Measurements from ENCODE around the gene SERAC1.
"Not testable (repeated sequence)": the region's sequence is repeated elsewhere in the genome, so short reads cannot be mapped to it uniquely, and the experiment has no call there.

SERAC1 gene

DNA sequence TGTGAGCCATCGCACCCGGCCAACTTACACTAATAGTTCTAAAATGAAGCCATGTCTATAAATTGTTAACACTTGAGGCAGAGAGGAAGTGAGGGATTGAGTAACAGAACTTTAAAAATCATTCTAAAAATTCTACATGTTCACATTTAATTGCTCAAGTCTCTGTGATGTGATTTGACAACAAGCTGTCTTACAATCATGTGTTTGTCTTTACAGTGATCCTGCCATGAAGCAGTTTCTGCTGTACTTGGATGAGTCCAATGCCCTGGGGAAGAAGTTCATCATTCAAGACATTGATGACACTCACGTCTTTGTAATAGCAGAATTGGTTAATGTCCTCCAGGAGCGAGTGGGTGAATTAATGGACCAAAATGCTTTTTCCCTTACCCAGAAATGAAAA, 23.7 kb upstream of the SERAC1 start:
- Histone ChIP-seq H3K27me3 (ENCODE audit: control insufficient read depth, insufficient read depth, low read length) (no peaks in the 10 kb centered on the region), H3K36me3 (ENCODE audit: control insufficient read depth, low read depth, low read length) (peaks cover 2% of the 10 kb centered on the region), H3K9ac (ENCODE audit: low read length) (no peak overlapping the region), H3K4me3 (ENCODE audit: low read length) (no peak overlapping the region), H3K4me1 (ENCODE audit: control insufficient read depth, low read depth, low read length) (peaks cover 19% of the 10 kb centered on the region), H3K9me3 (ENCODE audit: control insufficient read depth, low read depth, low read length) (no peaks in the 10 kb centered on the region), H3K27ac (ENCODE audit: low read length) (no peak overlapping the region)

DNA sequence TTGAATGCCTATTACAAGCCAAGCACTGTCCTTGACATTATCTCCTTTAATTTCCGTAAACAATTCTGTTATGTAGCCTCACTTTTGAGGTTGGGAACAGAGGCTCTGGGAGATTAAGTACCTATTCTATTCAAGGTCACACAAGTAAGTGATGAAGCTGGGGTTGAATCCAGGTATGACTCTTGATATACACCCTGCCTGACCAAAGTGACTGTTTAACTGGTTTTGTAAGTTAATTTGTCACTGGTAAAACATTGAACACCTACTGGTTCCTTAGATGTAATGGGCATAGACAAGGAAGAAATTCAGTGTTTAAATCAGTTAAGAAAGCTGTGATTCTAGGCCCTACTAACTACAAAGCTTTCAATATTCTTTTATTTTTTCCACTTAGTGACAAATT, 23.0 kb upstream of the SERAC1 start:
- Histone ChIP-seq H3K4me1 (ENCODE audit: control insufficient read depth, low read depth, low read length) (peaks cover 19% of the 10 kb centered on the region), H3K4me3 (ENCODE audit: low read length) (no peak overlapping the region), H3K27ac (ENCODE audit: low read length) (no peak overlapping the region), H3K27me3 (ENCODE audit: control insufficient read depth, insufficient read depth, low read length) (no peaks in the 10 kb centered on the region), H3K9ac (ENCODE audit: low read length) (no peak overlapping the region), H3K36me3 (ENCODE audit: control insufficient read depth, low read depth, low read length) (peaks cover 2% of the 10 kb centered on the region), H3K9me3 (ENCODE audit: control insufficient read depth, low read depth, low read length) (no peaks in the 10 kb centered on the region)

DNA sequence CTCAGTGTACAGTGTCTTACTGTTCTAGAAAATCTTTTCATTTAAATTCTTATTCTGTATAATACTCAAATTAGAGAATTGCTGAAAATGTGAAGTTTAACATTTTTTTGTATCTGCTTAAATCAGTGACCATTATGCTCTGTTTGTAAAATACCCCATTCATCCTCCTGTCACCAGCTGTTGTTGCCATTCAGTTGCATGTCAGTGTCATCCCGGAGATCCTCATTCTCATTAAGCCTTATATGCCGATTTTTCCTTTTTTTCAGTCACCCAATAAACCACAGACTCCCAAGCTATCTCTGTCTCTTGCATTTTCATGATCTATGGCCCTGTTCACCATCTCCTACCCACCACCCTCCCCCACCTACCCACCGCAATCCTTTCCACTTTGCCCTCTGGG, 20.5 kb upstream of the SERAC1 start:
- Histone ChIP-seq H3K27me3 (ENCODE audit: control insufficient read depth, insufficient read depth, low read length) (no peaks in the 10 kb centered on the region), H3K9ac (ENCODE audit: low read length) (no peak overlapping the region), H3K27ac (ENCODE audit: low read length) (no peak overlapping the region), H3K4me3 (ENCODE audit: low read length) (no peak overlapping the region), H3K4me1 (ENCODE audit: control insufficient read depth, low read depth, low read length) (no peaks in the 10 kb centered on the region), H3K9me3 (ENCODE audit: control insufficient read depth, low read depth, low read length) (no peaks in the 10 kb centered on the region), H3K36me3 (ENCODE audit: control insufficient read depth, low read depth, low read length) (peaks cover 2% of the 10 kb centered on the region)

DNA sequence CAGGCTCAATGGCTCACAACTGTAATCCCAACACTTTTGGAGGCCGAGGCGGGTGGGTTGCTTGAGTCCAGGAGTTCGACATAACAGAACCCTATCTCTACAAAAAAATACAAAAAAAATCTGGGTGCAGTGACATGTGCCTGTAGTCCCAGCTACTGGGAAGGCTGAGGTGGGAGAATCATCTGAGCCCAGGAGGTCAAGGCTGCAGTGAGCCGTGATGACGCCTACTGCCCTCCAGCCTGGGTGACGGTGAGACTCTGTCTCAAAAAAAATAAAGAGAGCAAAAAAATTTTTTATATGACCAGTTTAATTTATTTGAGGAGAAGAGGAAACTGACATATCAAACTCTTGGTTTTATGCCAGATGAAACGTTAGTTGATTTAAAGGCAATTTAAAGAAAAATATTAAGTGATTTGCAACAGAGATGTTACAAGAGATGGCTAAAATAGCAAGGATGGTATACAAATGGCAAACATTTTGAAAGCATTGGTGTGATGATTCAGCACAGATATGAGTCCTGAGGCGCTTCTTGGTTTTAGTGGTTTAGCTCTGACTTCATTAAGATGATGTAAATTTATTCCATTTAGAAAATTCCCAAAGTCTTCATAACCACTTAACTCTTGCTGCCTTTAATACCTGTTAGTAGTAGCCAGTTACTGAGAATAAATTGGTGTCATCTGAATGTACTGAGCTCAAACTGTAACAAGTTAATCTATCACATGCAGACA, 17.8 kb upstream of the SERAC1 start:
- H3K27me3 ChIP-seq (ENCODE audit: control insufficient read depth, insufficient read depth, low read length) = no peaks in the 10 kb centered on the region
- no peak overlapping the region for H3K4me3 ChIP-seq (ENCODE audit: low read length)
- H3K9me3 ChIP-seq (ENCODE audit: control insufficient read depth, low read depth, low read length) = no peaks in the 10 kb centered on the region
- H3K4me1 ChIP-seq (ENCODE audit: control insufficient read depth, low read depth, low read length) = no peaks in the 10 kb centered on the region
- no peaks in the 10 kb centered on the region for H3K36me3 ChIP-seq (ENCODE audit: control insufficient read depth, low read depth, low read length)
- no peak overlapping the region for H3K27ac ChIP-seq (ENCODE audit: low read length)
- no peak overlapping the region for H3K9ac ChIP-seq (ENCODE audit: low read length)

DNA sequence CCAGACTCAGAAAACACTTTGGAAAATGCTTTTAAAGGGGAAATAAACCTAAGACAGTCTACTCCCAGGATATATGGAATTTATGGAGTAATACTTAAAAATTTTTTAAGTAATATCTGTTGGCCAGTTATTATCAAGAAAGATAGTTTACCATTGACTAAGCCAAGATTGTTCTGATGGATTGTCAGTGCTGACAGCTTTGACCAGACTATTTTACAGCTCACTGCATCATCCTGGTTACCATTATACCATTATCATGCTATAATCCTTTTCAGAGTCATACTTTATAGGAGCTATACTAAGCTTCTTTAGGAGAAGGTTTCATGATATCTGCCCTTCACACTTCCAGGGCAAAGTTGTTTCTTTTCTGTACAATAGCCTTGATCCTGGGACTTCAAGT, 16.5 kb upstream of the SERAC1 start:
- no peaks in the 10 kb centered on the region for H3K4me1 ChIP-seq (ENCODE audit: control insufficient read depth, low read depth, low read length)
- no peak overlapping the region for H3K27ac ChIP-seq (ENCODE audit: low read length)
- H3K27me3 ChIP-seq (ENCODE audit: control insufficient read depth, insufficient read depth, low read length) = no peaks in the 10 kb centered on the region
- H3K9me3 ChIP-seq (ENCODE audit: control insufficient read depth, low read depth, low read length) = no peaks in the 10 kb centered on the region
- no peak overlapping the region for H3K9ac ChIP-seq (ENCODE audit: low read length)
- H3K36me3 ChIP-seq (ENCODE audit: control insufficient read depth, low read depth, low read length) = no peaks in the 10 kb centered on the region
- H3K4me3 ChIP-seq (ENCODE audit: low read length) = no peak overlapping the region

- H3K9me3 ChIP-seq (ENCODE audit: control insufficient read depth, low read depth, low read length); H3K9ac ChIP-seq (ENCODE audit: low read length); H3K27ac ChIP-seq (ENCODE audit: low read length); H3K36me3 ChIP-seq (ENCODE audit: control insufficient read depth, low read depth, low read length); H3K4me1 ChIP-seq (ENCODE audit: control insufficient read depth, low read depth, low read length); H3K27me3 ChIP-seq (ENCODE audit: control insufficient read depth, insufficient read depth, low read length); H3K4me3 ChIP-seq (ENCODE audit: low read length): not testable (repeated sequence)
These were observed 15.3 kb upstream of the SERAC1 start for GRCh38 chr6:158183174-158183972.

GRCh38 chr6:158177712-158178111, 9.7 kb upstream of the SERAC1 start:
- H3K27me3 ChIP-seq (ENCODE audit: control insufficient read depth, insufficient read depth, low read length); H3K36me3 ChIP-seq (ENCODE audit: control insufficient read depth, low read depth, low read length); H3K9me3 ChIP-seq (ENCODE audit: control insufficient read depth, low read depth, low read length); H3K9ac ChIP-seq (ENCODE audit: low read length); H3K4me3 ChIP-seq (ENCODE audit: low read length); H3K27ac ChIP-seq (ENCODE audit: low read length); H3K4me1 ChIP-seq (ENCODE audit: control insufficient read depth, low read depth, low read length): not testable (repeated sequence)

DNA sequence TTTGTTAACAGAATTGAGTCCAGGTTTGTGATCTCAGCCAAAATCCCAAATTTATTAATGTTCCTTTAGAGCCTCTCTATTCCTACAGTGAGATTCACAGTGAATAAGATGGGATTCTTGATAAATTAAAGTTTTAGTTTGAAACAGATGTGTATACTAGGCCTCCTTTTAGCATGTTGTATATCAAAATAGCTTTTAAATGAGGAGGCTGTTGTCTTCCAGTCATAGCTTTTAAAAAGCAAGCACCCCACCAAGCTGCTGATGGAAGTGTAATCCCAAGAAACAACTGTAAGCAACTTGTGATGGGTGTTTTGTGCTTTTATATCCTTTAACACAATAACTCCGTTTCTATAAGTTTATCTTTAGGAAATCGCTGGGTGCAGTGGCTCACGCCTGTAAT, 7.0 kb upstream of the SERAC1 start:
- H3K27me3 ChIP-seq (ENCODE audit: control insufficient read depth, insufficient read depth, low read length) = no peaks in the 10 kb centered on the region
- H3K27ac ChIP-seq (ENCODE audit: low read length) = no peak overlapping the region
- no peak overlapping the region for H3K4me3 ChIP-seq (ENCODE audit: low read length)
- no peak overlapping the region for H3K9ac ChIP-seq (ENCODE audit: low read length)
- H3K9me3 ChIP-seq (ENCODE audit: control insufficient read depth, low read depth, low read length) = no peaks in the 10 kb centered on the region
- H3K4me1 ChIP-seq (ENCODE audit: control insufficient read depth, low read depth, low read length) = peaks cover 5% of the 10 kb centered on the region
- H3K36me3 ChIP-seq (ENCODE audit: control insufficient read depth, low read depth, low read length) = no peaks in the 10 kb centered on the region

- H3K9me3 ChIP-seq (ENCODE audit: control insufficient read depth, low read depth, low read length) = no peaks in the 10 kb centered on the region
- no peak overlapping the region for H3K4me3 ChIP-seq (ENCODE audit: low read length)
- peaks cover 5% of the 10 kb centered on the region for H3K4me1 ChIP-seq (ENCODE audit: control insufficient read depth, low read depth, low read length)
- no peak overlapping the region for H3K9ac ChIP-seq (ENCODE audit: low read length)
- H3K36me3 ChIP-seq (ENCODE audit: control insufficient read depth, low read depth, low read length) = no peaks in the 10 kb centered on the region
- no peaks in the 10 kb centered on the region for H3K27me3 ChIP-seq (ENCODE audit: control insufficient read depth, insufficient read depth, low read length)
- no peak overlapping the region for H3K27ac ChIP-seq (ENCODE audit: low read length)
These were observed 6.5 kb upstream of the SERAC1 start for GRCh38 chr6:158174514-158174913.

DNA sequence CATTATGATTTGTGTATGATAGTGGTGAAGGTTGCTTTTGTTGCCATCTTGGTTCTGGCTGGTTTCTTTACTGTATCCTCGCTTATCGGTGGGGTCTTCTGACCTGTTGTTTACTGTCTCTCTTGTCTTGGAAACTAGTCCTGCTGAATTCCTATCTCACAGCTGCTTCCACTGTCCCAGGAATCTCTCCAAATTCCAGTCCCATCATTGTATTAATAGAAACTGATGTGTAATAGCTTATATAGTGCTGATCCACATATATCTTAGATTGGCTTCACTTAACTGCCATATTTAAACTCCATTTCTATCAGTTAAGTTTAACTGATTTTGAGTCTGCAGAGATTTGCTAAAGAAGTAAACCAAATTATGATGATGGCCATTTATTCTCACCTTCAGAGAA, 6.0 kb upstream of the SERAC1 start:
- H3K9me3 ChIP-seq (ENCODE audit: control insufficient read depth, low read depth, low read length) = no peaks in the 10 kb centered on the region
- no peak overlapping the region for H3K4me3 ChIP-seq (ENCODE audit: low read length)
- no peaks in the 10 kb centered on the region for H3K36me3 ChIP-seq (ENCODE audit: control insufficient read depth, low read depth, low read length)
- H3K27me3 ChIP-seq (ENCODE audit: control insufficient read depth, insufficient read depth, low read length) = no peaks in the 10 kb centered on the region
- no peak overlapping the region for H3K9ac ChIP-seq (ENCODE audit: low read length)
- H3K4me1 ChIP-seq (ENCODE audit: control insufficient read depth, low read depth, low read length) = peaks cover 5% of the 10 kb centered on the region
- H3K27ac ChIP-seq (ENCODE audit: low read length) = no peak overlapping the region

DNA sequence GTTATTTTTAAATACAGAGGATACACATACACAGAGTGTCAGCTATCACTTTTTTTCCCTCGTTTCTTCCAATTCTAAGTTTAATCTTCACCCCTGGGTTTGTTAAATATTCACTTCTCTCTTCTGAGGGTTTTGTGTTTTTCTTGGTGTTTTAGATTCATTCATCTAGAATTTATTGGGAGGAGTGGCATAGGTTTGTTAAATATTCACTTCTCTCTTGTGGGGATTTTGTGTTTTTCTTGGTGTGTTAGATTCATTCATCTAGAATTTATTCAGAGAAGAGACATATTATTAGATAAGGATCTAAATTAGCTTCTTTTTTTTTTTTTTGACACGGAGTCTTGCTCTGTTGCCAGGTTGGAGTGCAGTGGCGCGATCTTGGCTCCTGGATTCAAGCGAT, 3.9 kb upstream of the SERAC1 start:
- H3K27me3 ChIP-seq (ENCODE audit: control insufficient read depth, insufficient read depth, low read length) = peaks cover 2% of the 10 kb centered on the region
- no peaks in the 10 kb centered on the region for H3K9me3 ChIP-seq (ENCODE audit: control insufficient read depth, low read depth, low read length)
- H3K4me3 ChIP-seq (ENCODE audit: low read length) = no peak overlapping the region
- peaks cover 6% of the 10 kb centered on the region for H3K4me1 ChIP-seq (ENCODE audit: control insufficient read depth, low read depth, low read length)
- H3K9ac ChIP-seq (ENCODE audit: low read length) = no peak overlapping the region
- no peak overlapping the region for H3K27ac ChIP-seq (ENCODE audit: low read length)
- no peaks in the 10 kb centered on the region for H3K36me3 ChIP-seq (ENCODE audit: control insufficient read depth, low read depth, low read length)

- Histone ChIP-seq H3K9ac (ENCODE audit: low read length) (no peak overlapping the region), H3K4me1 (ENCODE audit: control insufficient read depth, low read depth, low read length) (peaks cover 11% of the 10 kb centered on the region), H3K4me3 (ENCODE audit: low read length) (no peak overlapping the region), H3K9me3 (ENCODE audit: control insufficient read depth, low read depth, low read length) (no peaks in the 10 kb centered on the region), H3K27ac (ENCODE audit: low read length) (no peak overlapping the region), H3K27me3 (ENCODE audit: control insufficient read depth, insufficient read depth, low read length) (peaks cover 15% of the 10 kb centered on the region), H3K36me3 (ENCODE audit: control insufficient read depth, low read depth, low read length) (no peaks in the 10 kb centered on the region)
These were observed 2.6 kb upstream of the SERAC1 start for GRCh38 chr6:158170656-158171081.

All from iPS-18a (cell line).